Peyer's patch (tissue), 4 donors: ENCODE data around the gene PDCD6IP. TPM values are rescaled to one million over a fixed set of nuclear protein-coding genes. Genes with fewer than 3 reads are reported as not detected.

ENCODE experiments used
- DNase-seq, 3 donors: peaks; one replicate each; pipeline ENCODE4 v3.0.0-alpha.2; 2017 to 2019
- H3K27ac ChIP-seq, 4 donors: fragments of 200-600 bp; sonication (generic); one replicate each; pipeline ENCODE4 v1.5.1; 2016 to 2019
- H3K27me3 ChIP-seq, 2 donors: fragments of 200-600 bp; sonication (generic); one replicate each; pipeline ENCODE4 v1.5.1; 2019
- H3K36me3 ChIP-seq, 3 donors: fragments of 200-600 bp; sonication (generic); one replicate each; pipeline ENCODE4 v1.5.1; 2016 to 2019
- H3K4me1 ChIP-seq, 4 donors: fragments of 200-600 bp; sonication (generic); one replicate each; pipeline ENCODE4 v1.5.1; 2016 to 2019
- H3K4me3 ChIP-seq, 4 donors: fragments of 200-600 bp; sonication (generic); 1 replicate in 3 of 4; 2 replicates in 1 of 4; pipeline ENCODE4 v1.5.1; 2016 to 2019; ENCODE audit warnings: mild to moderate bottlenecking in 1 of 4
- H3K9me3 ChIP-seq, 4 donors: fragments of 200-600 bp; sonication (generic); one replicate each; pipeline ENCODE4 v1.5.1; 2016 to 2019; ENCODE audit warnings: mild to moderate bottlenecking in 1 of 4
- POLR2A ChIP-seq, 2 donors: fragments of 450-650 bp; IDR thresholded peaks; one replicate each; pipeline ENCODE4 v1.5.1; 2017; ENCODE audit warnings: antibody characterized with exemption in 2 of 2, mild to moderate bottlenecking in 2 of 2, moderate library complexity in 2 of 2
- total RNA-seq, 4 donors: library from RNA; depleted of rRNA; stranded (reverse); fragments of >200 nt; gene quantifications; one replicate each; pipeline ENCODE4 v1.1.0, GENCODE V29; 2016
- TF ChIP-seq, protein P1 (sequence below), 6 experiments: fragments of 450-650 bp in 4 of 6; fragments of 200-600 bp in 2 of 6; sonication (generic) in 1 of 6; IDR thresholded peaks; one replicate each; pipeline ENCODE4 v1.5.1; 2017 to 2019; ENCODE audit warnings: antibody characterized with exemption in 6 of 6, mild to moderate bottlenecking in 3 of 6, moderate library complexity in 1 of 6

PDCD6IP gene
- total RNA-seq, 4 donors from 2014 or later = 49.5 to 151 (median 136) TPM

DNA sequence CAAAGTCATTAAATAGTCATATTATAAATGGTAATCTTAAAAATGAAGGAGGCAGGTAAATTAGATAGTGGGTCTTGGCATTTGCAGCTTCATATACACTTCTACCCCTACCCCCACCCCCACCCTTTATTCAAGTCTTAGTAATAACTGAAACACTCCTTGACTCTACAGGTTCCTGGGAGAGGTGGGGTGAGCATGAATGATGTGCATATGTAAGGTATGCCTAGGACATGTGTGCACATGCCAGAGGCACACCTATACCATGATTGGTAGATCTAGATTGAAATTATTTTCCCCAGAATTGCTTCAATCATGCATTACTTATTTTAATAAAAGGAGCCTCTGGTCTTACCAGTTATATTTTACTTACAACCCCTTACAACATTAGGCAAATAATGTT, 40.1 kb upstream of the PDCD6IP start:
- H3K4me3 ChIP-seq = no peak overlapping the region
- no peak for DNase-seq

DNA sequence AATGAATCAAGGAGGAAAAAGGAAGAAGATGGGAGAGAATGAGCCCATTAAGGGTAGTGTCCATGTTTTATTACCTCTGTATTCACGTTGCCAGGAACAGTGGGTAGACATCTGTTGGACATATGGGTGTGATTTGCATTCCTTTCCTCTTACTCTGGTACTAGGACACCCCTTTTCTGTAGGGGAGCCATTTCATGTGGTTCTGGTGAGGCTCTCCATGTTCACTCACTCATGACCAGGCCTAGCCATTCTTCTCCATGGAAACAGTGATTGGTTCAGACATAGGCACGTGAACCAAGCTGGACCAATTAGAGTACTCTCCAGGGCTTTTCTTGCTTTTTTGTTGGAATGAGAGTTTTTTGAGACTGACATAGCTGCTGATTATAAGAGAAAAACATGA, 39.6 kb upstream of the PDCD6IP start:
- DNase-seq = no peak
- no peak for TF ChIP-seq POLR2A (IDR thresholded peaks at IDR 0.05)
- TF ChIP-seq, protein P1, sequence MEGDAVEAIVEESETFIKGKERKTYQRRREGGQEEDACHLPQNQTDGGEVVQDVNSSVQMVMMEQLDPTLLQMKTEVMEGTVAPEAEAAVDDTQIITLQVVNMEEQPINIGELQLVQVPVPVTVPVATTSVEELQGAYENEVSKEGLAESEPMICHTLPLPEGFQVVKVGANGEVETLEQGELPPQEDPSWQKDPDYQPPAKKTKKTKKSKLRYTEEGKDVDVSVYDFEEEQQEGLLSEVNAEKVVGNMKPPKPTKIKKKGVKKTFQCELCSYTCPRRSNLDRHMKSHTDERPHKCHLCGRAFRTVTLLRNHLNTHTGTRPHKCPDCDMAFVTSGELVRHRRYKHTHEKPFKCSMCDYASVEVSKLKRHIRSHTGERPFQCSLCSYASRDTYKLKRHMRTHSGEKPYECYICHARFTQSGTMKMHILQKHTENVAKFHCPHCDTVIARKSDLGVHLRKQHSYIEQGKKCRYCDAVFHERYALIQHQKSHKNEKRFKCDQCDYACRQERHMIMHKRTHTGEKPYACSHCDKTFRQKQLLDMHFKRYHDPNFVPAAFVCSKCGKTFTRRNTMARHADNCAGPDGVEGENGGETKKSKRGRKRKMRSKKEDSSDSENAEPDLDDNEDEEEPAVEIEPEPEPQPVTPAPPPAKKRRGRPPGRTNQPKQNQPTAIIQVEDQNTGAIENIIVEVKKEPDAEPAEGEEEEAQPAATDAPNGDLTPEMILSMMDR (IDR thresholded peaks at IDR 0.05) = no peak
- H3K27me3 ChIP-seq = no peaks in the 10 kb centered on the region
- no peak overlapping the region for H3K27ac ChIP-seq
- H3K36me3 ChIP-seq = no peaks in the 10 kb centered on the region
- H3K4me3 ChIP-seq = no peak overlapping the region
- peaks cover 0 to 8% (median under 1%) of the 10 kb centered on the region in 4 donors for H3K9me3 ChIP-seq
- H3K4me1 ChIP-seq = no peaks in the 10 kb centered on the region

More for the DNA sequence above, 40.1 kb upstream of the PDCD6IP start:
- Histone ChIP-seq H3K27me3 (no peaks in the 10 kb centered on the region), H3K4me1 (no peaks in the 10 kb centered on the region), H3K36me3 (no peaks in the 10 kb centered on the region), H3K9me3 (peaks cover 0 to 10% (median 2%) of the 10 kb centered on the region in 4 donors), H3K27ac (no peak overlapping the region)
- TF ChIP-seq POLR2A (IDR thresholded peaks at IDR 0.05) = no peak
- TF ChIP-seq, protein P1 (IDR thresholded peaks at IDR 0.05) = no peak

DNA sequence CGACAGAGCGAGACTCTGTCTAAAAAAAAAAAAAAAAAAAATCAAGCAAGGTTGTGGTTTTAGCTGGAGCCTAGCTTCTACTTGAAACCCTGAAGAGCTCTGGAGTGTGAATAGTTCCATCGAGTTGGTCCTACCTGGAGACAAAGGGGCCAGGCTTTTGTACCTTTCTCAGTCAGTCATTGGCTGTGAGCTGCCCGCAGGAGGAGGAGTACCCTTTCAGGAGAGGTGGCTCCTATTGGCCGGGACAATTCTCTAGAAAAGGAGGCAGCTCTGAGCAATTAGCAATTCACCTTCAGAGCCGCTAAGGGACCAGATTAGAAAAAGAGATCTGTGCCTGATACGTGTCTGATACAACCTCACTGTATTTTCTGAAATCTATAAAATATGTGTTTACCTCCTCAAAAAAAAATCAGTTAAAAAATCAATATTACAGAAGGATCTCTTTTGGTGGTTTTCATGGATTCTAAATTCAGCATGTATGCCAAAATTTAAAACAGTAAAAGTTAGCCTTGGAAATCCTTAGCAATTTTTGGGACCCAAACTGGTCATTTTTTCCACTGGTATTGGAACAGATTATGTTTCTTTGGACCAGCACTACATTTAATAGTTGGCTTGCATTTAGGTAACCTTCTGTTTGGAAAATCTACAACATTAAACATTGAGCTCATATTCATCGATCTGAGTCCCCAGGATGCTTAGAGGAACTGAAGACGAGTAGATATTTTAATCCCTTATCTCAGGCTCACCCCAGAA, 29.7 kb upstream of the PDCD6IP start:
- no peak overlapping the region for H3K4me3 ChIP-seq
- no peaks in the 10 kb centered on the region for H3K36me3 ChIP-seq
- no peak for DNase-seq
- H3K9me3 ChIP-seq = no peaks in the 10 kb centered on the region
- TF ChIP-seq, protein P1 (IDR thresholded peaks at IDR 0.05) = no peak
- TF ChIP-seq POLR2A (IDR thresholded peaks at IDR 0.05) = no peak
- no peaks in the 10 kb centered on the region for H3K4me1 ChIP-seq
- no peak overlapping the region for H3K27ac ChIP-seq
- no peaks in the 10 kb centered on the region for H3K27me3 ChIP-seq

DNA sequence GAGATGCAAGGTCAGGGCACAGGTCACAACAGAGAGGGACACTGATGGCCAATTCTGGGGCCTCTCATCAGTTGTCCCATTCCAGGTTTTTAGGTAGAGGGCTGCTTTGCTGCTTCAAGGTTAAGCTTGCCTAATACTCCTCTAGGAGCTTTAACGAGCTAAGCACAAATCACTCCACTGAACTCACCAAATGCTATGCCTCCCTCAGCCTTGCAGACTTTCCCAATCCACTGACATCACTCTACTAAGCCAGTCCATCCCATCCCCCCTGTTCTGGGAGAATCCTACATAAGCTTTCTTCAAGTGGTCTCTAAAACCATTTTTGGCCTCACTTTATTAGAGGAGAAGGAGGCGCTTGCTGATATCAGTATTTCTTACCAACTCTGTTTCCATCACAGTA, 24.8 kb upstream of the PDCD6IP start:
- Histone ChIP-seq H3K36me3 (no peaks in the 10 kb centered on the region), H3K4me1 (no peaks in the 10 kb centered on the region), H3K27me3 (no peaks in the 10 kb centered on the region), H3K9me3 (no peaks in the 10 kb centered on the region), H3K4me3 (no peak overlapping the region), H3K27ac (no peak overlapping the region)
- TF ChIP-seq POLR2A (IDR thresholded peaks at IDR 0.05) = no peak
- TF ChIP-seq, protein P1 (IDR thresholded peaks at IDR 0.05) = no peak
- no peak for DNase-seq

DNA sequence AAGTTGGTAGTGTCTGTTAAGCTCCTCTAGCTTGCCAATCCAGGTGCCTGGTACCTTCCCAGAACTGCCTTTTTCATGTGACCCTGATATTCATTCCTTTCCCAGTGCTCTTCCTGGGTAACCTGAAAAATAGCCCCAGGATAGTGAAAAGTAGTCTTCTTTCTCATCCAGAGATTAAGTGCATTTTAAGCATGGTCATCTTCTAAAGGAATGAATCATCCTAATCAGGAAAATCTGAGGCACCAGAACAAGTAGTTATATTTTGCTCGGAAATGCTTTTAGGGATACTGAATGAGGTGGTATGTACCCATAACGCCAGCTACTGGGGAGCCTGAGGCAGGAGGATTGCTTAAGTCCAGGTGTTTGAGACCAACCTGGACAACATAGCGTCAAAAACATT, 23.1 kb upstream of the PDCD6IP start:
- Histone ChIP-seq H3K27ac (no peak overlapping the region), H3K9me3 (no peaks in the 10 kb centered on the region), H3K4me1 (no peaks in the 10 kb centered on the region), H3K27me3 (no peaks in the 10 kb centered on the region), H3K36me3 (no peaks in the 10 kb centered on the region), H3K4me3 (no peak overlapping the region)
- TF ChIP-seq, protein P1 (IDR thresholded peaks at IDR 0.05) = no peak
- no peak for TF ChIP-seq POLR2A (IDR thresholded peaks at IDR 0.05)
- no peak for DNase-seq
